Stimulated activated CD8-positive, alpha-beta memory T cell treated with anti-CD3 and anti-CD28 coated beads, Interleukin-12 subunit alpha, Interleukin-12 subunit beta, amount 100 ng/mL, for 24 hours (primary cell): ENCODE measurements around the gene COX10.
"Not testable (repeated sequence)": the region's sequence is repeated elsewhere in the genome, so short reads cannot be mapped to it uniquely, and the experiment has no call there.

Source experiments
- DNase-seq: peaks from one replicate; pipeline ENCODE4 v3.0.0-alpha.2; 2020; ENCODE audit errors: extremely low read depth

COX10 gene

DNA sequence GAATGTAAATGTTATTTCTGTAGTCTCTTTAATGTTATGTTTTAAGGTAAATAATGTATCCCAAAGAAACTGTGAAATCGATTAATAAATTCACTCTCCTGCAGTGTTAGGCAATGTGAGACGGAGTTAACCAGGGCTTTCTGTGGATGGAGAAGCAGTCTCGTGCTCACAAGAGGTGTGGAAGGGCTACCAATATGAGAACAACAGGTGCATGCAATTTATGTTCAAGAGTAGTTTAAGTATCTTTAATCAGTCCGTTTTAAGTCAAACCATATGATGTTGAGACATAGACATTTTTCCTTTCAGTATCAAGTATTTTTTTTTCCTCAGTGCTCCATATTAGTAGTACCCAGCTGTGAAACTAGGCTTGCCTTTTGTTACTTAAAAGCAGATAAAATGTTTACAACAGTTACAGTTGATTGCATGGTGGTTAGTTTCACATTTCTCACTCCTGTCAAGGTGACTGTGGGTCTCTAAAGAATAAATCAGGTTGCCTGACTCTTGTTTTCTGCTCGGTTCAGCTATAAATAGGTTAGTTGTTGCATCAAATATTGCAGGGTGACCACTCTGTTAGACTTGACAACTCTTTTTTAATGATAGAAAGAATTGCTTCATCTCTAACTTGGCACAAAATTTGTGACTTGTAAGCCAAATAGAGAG, 54.4 kb downstream of the COX10 start:
- no peak for DNase-seq

- DNase-seq = no peak
Observed at GRCh38 chr17:14124854-14125253, 55.5 kb downstream of the COX10 start.

DNA sequence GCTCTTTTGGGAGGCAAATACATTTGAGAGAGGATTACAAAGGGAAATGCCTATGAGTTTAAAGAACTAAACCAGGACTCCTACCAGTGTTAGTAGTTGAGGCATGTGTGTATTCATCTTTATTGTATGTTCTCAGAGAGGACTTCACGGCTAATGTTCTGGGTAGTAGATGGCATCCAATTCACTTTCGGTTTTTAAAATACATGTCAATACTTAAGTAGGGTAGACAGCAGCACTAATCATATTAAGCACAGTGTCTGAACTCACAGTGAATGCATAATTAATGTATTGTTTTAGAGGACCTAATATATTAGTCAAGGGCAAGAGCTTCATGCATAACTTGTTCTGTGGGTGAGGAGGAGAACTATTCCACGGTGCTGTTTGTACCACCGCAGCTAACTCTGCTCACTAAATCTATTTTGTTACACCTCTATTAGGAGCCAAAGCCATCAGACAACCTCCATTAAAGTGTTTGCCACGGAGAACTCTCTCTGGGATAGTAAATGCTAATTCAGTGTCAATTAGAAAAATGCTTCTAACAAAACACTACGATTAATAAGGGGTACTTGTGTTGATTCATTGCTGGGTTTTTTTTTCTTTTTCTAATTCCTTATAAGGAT, 56.3 kb downstream of the COX10 start:
- no peak for DNase-seq

DNA sequence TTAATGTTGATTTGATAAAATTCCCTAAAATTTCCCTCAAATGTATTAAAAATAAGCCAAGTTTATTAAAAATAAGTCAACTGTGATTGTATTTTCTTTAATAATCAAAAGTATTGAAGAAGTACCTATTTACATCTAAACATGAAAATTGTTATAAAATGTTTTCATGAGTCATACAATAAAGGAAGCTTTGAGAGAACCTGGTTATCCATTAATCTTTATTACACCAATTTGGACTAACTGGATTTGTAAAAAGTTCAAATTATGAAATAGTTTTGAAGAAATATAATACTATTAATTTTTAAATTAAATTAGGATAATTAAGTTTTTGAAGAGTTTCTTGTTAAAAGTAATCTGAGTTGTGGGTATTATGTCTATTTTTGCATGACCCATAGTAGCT, 63.8 kb downstream of the COX10 start:
- no peak for DNase-seq

- DNase-seq = no peak
Observed at GRCh38 chr17:14134456-14134855, 65.2 kb downstream of the COX10 start.

- DNase-seq = no peak
Observed at GRCh38 chr17:14135906-14136590, 66.7 kb downstream of the COX10 start.

DNA sequence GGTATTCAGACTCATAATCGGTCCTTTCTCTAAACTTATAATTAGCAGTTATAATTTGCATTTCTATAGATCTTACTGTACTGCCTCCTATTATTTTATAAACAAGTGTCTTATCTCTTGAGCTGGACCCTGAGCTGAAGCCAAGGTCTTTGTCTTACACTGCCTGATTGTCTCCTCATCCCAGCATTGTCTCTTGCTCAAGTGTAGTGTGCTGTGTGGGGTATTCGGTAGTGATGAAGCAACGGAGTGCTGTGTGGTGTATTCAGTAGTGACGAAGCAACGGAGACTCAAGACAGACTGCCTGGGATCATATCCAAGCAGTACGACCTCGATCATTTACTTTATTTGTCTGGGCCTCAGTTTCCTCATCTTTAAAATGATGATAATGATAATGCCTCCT, 69.3 kb downstream of the COX10 start:
- DNase-seq = no peak

DNA sequence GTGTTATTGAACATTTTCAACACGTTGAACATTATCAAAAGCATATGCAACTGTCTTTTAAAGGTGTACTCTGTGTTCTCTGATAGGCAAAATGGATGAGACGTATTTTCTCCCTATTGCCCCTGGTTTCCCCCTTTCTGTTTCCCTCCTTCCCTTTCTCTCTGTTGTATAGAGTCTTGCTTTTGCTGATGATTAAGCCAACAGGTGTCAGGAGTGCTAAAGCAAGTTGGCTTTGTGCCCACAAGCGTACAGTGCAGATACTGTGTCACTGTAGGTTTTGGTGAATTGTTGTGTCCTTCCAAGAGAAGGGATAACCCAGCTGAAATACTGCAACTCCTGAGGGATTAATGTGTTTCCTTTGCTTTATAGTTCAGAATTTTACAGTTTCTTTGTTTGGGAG, 74.4 kb downstream of the COX10 start:
- DNase-seq = no peak

- no peak for DNase-seq
Observed at GRCh38 chr17:14144508-14144907, 75.2 kb downstream of the COX10 start.

GRCh38 chr17:14149751-14150150, 80.4 kb downstream of the COX10 start:
- DNase-seq = no peak

DNA sequence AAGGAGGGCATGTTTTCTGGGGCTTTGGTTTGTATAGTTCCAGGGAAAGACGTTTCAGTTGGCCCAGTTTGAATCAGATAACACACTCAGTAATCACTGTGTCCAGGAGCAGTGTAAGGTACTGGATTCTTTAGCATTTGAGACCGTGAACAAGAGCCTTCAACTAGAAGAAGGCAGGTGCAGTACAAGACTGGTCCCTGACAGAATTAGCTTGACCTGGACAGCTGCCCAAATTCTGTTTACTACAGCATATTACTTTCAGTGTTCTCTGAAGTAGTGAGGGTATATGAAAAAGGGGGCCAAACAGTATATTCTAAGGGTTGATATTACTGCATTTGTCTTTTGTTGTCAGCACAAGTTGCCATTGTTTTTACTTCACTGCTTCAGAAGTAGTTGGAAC, 81.3 kb downstream of the COX10 start:
- DNase-seq = no peak

- no peak for DNase-seq
Observed at GRCh38 chr17:14152721-14153120, 83.4 kb downstream of the COX10 start.

DNA sequence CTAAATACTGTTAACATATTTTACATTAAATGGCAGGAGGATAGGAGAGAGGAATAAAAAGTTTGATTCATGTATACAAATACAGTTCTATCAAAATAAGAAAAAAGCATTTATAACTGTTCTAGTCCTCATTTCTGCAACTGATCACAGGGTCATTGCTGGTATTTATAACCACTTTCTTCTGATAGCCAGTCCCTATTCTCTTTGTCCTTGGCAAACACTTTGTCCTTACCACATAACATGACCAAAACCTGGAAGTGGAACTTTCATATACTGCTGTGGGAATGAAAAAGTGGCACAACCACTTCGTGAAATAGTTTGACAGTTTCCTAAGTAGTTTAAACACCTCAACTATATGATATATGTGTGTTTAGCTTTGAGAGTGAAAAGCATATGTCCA, 84.1 kb downstream of the COX10 start:
- no peak for DNase-seq

- no peak for DNase-seq
Observed at GRCh38 chr17:14156689-14157088, 87.4 kb downstream of the COX10 start.

DNA sequence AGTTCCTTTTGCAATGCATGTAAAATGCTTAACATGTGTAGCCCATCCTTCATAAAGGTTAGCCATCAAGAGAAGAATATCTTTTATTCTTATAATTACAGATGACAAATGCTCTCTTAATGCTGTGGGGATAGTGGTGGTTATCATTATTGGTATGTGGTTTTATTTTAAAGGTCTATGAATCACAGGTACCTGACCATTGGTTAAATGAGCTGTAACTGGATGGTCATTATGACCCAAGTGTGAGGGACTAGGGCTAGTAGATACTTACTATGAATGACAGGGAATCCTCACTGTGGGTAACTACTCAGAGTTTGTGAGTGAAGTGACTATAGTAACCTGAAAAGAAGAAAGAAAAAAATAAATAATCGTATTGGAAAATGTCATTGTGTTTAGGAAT, 88.5 kb downstream of the COX10 start:
- no peak for DNase-seq

GRCh38 chr17:14158707-14159106, 89.4 kb downstream of the COX10 start:
- DNase-seq = no peak

GRCh38 chr17:14161419-14161818, 92.1 kb downstream of the COX10 start:
- DNase-seq = no peak

DNA sequence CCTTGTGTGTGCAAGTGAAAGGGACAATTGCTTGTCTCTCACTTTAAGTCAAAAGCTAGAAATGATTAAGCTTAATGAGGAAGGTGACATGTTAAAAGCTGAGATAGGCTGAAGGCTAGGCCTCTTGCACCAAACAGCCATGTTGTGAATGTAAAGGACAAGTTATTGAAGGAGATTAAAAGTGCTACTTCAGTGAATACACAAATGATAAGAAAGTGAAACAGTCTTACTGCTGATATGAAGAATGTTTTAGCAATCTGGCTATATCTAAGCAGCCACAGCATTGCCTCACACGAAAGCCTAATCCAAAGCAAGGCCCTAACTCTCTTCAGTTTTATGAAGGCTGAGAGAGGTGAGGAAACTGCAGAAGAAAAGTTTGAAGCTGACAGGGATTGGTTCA, 96.3 kb downstream of the COX10 start:
- no peak for DNase-seq

- not testable (repeated sequence) for DNase-seq
Observed at GRCh38 chr17:14167831-14168230, 98.5 kb downstream of the COX10 start.

GRCh38 chr17:14168582-14168981, 99.3 kb downstream of the COX10 start:
- DNase-seq = no peak

DNA sequence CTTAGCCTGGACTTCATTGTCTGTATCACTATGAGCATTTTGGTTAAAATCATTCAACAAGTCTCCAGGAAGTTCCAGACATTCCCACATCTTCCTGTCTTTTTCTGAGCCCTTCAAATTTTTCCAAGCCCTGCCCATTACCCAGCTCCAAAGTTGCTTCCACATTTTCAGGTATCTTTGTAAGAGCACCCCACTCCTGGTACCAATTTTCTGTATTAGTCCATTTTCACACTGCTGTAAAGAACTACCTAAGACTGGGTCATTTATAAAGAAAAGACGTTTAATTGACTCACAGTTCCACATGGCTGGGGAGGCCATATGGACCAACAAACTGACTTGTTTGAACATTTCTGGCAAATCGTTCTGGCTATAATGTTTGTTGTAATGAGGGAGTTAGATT, 100.0 kb downstream of the COX10 start:
- no peak for DNase-seq

DNA sequence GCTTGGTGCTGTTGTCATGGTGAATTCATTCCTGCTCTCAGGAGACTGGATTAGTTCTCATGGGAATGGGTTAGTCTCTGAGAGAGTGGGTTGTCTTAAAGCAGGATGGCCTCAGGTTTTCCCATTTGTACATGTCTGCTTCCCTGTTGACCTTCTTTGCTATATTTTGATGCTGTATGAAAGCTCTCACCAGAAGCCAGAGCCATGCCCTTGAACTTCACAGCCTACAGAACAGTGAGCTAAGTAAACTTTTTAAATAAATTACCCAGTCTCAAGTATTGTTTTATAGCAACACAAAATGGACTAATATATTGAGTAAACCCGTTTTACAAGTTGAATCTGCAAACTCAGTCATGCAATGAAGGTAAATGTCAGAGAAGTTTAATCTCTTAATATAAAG, 100.6 kb downstream of the COX10 start:
- no peak for DNase-seq

- not testable (repeated sequence) for DNase-seq
Observed at GRCh38 chr17:14176989-14177388, 107.7 kb downstream of the COX10 start.
